SK-N-SH (cell line): Measurements from ENCODE around the gene TRDMT1.

Experiments used
- MAX ChIP-seq: IDR thresholded peaks from 2 replicates; pipeline ENCODE4 v1.4.0; 2012; ENCODE audit warnings: low read depth
- MEF2A ChIP-seq: IDR thresholded peaks from 2 replicates; pipeline ENCODE4 v1.4.0; 2012; ENCODE audit warnings: low read depth, borderline replicate concordance
- POLR2AphosphoS5 ChIP-seq: IDR thresholded peaks from 2 replicates; pipeline ENCODE4 v1.6.1; 2012; ENCODE audit warnings: low read depth, low read length
- TF ChIP-seq, protein P1 (sequence below): fragments of 200-600 bp; sonication (generic); IDR thresholded peaks from 2 replicates; pipeline ENCODE4 v1.6.1; 2017; ENCODE audit warnings: antibody characterized with exemption, mild to moderate bottlenecking, moderate library complexity

- TF ChIP-seq, protein P1, sequence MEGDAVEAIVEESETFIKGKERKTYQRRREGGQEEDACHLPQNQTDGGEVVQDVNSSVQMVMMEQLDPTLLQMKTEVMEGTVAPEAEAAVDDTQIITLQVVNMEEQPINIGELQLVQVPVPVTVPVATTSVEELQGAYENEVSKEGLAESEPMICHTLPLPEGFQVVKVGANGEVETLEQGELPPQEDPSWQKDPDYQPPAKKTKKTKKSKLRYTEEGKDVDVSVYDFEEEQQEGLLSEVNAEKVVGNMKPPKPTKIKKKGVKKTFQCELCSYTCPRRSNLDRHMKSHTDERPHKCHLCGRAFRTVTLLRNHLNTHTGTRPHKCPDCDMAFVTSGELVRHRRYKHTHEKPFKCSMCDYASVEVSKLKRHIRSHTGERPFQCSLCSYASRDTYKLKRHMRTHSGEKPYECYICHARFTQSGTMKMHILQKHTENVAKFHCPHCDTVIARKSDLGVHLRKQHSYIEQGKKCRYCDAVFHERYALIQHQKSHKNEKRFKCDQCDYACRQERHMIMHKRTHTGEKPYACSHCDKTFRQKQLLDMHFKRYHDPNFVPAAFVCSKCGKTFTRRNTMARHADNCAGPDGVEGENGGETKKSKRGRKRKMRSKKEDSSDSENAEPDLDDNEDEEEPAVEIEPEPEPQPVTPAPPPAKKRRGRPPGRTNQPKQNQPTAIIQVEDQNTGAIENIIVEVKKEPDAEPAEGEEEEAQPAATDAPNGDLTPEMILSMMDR, result no peak
- TF ChIP-seq POLR2AphosphoS5 (no peak), MEF2A (no peak), MAX (no peak)
Measured at GRCh38 chr10:17244700-17245365, 43.4 kb upstream of the TRDMT1 start.
